ENCODE measurements around the gene VCX2. TPM values are rescaled to one million over a fixed set of nuclear protein-coding genes. Genes with fewer than 3 reads are reported as not detected.

VCX2 gene
- total RNA-seq, 2 experiments from 2014 or later: not detected

- intact Hi-C loops (cut with DNase I, micrococcal nuclease): no loop called here
- POLR2A ChIA-PET: no interaction called here
- Histone ChIP-seq H3K36me3 (ENCODE audit: insufficient read depth, low read length) (no peaks in the 10 kb centered on the region), H3K4me1 (ENCODE audit: insufficient read depth, low read length) (no peaks in the 10 kb centered on the region), H3K27me3 (ENCODE audit: control insufficient read depth in 1 of 2, insufficient read depth in 2 of 2, low read length in 2 of 2) (no peaks in the 10 kb centered on the region), H3K27ac (ENCODE audit: low read depth in 1 of 2, low read length in 2 of 2) (no peak overlapping the region), H3K9me3 (ENCODE audit: control insufficient read depth in 1 of 2, insufficient read depth in 1 of 2, low read length in 2 of 2) (peaks cover 4 to 8% of the 10 kb centered on the region in 2 experiments), H3K4me3 (ENCODE audit: low read length) (no peak overlapping the region)
- TF ChIP-seq CTCF (IDR thresholded peaks at IDR 0.05): no peak
- ATAC-seq (ENCODE audit: poor library complexity) (no peak), DNase-seq (no peak)
- no peaks in the 10 kb centered on the region for H3K4me1 Mint-ChIP-seq (ENCODE audit: low read depth)
- H3K27me3 Mint-ChIP-seq: no peaks in the 10 kb centered on the region
- H3K27ac Mint-ChIP-seq: no peak overlapping the region
- CTCF ChIA-PET: no interaction called here
- H3K4me3 Mint-ChIP-seq: no peak overlapping the region
- H3K9me3 Mint-ChIP-seq: no peaks in the 10 kb centered on the region
- H3K36me3 Mint-ChIP-seq (ENCODE audit: low read depth): no peaks in the 10 kb centered on the region
Observed at GRCh38 chrX:8144925-8145324, 26.1 kb downstream of the VCX2 start.

DNA sequence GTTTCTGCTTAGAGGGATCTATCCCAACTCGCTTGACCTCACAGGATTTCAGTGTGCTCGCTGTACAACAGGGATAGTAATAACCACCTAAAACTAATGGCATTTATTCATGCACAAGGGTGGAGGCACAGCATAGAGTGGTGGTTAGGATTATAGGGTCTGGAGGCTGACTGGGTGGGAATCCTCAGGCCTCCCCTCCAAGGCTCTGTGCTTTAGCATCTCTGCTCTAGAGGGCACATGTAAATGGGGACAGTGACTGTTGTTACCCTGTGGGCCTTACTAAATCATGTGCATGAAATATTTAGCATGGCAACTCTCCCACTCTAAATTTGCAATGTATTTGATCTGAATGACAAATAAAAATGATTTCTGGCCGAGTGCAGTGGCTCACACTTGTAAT lies 29.2 kb downstream of the VCX2 start:
- CTCF ChIA-PET: no interaction called here
- POLR2A ChIA-PET: no interaction called here
- Histone ChIP-seq H3K9me3 (ENCODE audit: control insufficient read depth in 1 of 2, insufficient read depth in 1 of 2, low read length in 2 of 2) (peaks cover 0 to 8% of the 10 kb centered on the region in 2 experiments), H3K4me3 (ENCODE audit: low read length) (no peak overlapping the region), H3K27me3 (ENCODE audit: control insufficient read depth in 1 of 2, insufficient read depth in 2 of 2, low read length in 2 of 2) (no peaks in the 10 kb centered on the region), H3K27ac (ENCODE audit: low read depth in 1 of 2, low read length in 2 of 2) (no peak overlapping the region), H3K4me1 (ENCODE audit: insufficient read depth, low read length) (no peaks in the 10 kb centered on the region), H3K36me3 (ENCODE audit: insufficient read depth, low read length) (no peaks in the 10 kb centered on the region)
- H3K27me3 Mint-ChIP-seq: no peaks in the 10 kb centered on the region
- intact Hi-C loops (cut with DNase I, micrococcal nuclease): no loop called here
- no peaks in the 10 kb centered on the region for H3K9me3 Mint-ChIP-seq
- DNase-seq (no peak), ATAC-seq (ENCODE audit: poor library complexity) (no peak)
- H3K27ac Mint-ChIP-seq: no peak overlapping the region
- TF ChIP-seq CTCF (IDR thresholded peaks at IDR 0.05): no peak
- H3K4me1 Mint-ChIP-seq (ENCODE audit: low read depth): no peaks in the 10 kb centered on the region
- no peaks in the 10 kb centered on the region for H3K36me3 Mint-ChIP-seq (ENCODE audit: low read depth)
- H3K4me3 Mint-ChIP-seq: no peak overlapping the region

DNA sequence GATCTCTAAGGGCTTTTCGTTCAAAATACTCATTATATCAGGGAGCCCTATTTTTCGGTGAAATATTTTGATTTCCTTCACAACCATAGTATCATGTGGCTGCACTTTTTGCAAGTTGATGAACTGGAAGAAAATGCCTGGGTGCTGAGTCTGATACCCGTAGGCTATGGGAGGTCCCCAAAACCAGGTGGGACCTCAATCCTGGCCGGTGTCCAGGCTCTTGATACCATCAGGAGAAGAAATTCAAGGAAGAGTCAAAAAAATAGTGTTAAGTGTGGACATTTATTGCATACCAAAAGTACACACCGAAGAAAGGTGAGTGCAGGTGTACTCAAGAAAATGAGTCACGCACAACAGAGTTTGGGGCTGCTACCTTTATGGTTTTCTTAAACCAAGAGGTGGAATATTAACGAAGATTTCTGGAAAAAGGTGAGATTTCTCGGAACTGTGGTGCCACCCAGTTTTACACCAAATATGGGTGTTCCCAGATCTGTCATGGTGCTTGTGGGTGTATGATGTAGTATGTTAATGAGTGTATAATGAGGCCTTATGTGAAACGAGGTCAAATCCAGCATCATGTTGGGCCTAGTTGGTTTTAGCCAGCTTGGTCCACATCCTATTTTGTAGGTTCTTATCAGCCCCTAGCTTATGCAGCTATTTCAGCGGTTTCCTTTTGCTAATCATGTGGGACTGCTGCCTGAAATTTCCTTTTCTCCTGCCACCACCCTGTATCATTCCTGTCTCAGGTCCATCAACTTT lies 29.9 kb downstream of the VCX2 start:
- H3K27ac ChIP-seq (ENCODE audit: low read depth in 1 of 2, low read length in 2 of 2): no peak overlapping the region
- no peak overlapping the region for H3K4me3 ChIP-seq (ENCODE audit: low read length)
- intact Hi-C loops (cut with DNase I, micrococcal nuclease): no loop called here
- Mint-ChIP-seq H3K36me3 (ENCODE audit: low read depth) (no peaks in the 10 kb centered on the region), H3K27me3 (no peaks in the 10 kb centered on the region), H3K4me1 (ENCODE audit: low read depth) (no peaks in the 10 kb centered on the region), H3K4me3 (no peak overlapping the region), H3K27ac (no peak overlapping the region), H3K9me3 (no peaks in the 10 kb centered on the region)
- ATAC-seq (ENCODE audit: poor library complexity): no peak
- peaks cover 0 to 8% of the 10 kb centered on the region in 2 experiments for H3K9me3 ChIP-seq (ENCODE audit: control insufficient read depth in 1 of 2, insufficient read depth in 1 of 2, low read length in 2 of 2)
- H3K4me1 ChIP-seq (ENCODE audit: insufficient read depth, low read length): no peaks in the 10 kb centered on the region
- ChIA-PET POLR2A (no interaction called here), CTCF (no interaction called here)
- TF ChIP-seq CTCF (IDR thresholded peaks at IDR 0.05): no peak
- H3K27me3 ChIP-seq (ENCODE audit: control insufficient read depth in 1 of 2, insufficient read depth in 2 of 2, low read length in 2 of 2): no peaks in the 10 kb centered on the region
- no peaks in the 10 kb centered on the region for H3K36me3 ChIP-seq (ENCODE audit: insufficient read depth, low read length)
- no peak for DNase-seq
